Measurements from ENCODE around the gene KIFC3. TPM values are rescaled to one million over a fixed set of nuclear protein-coding genes. Genes with fewer than 3 reads are reported as not detected.
"Not testable (repeated sequence)": the region's sequence is repeated elsewhere in the genome, so short reads cannot be mapped to it uniquely, and the experiment has no call there.

Gene KIFC3
- total RNA-seq, 1 experiment from 2014 or later = 32.6 TPM

GRCh38 chr16:57720142-57720575, 82.1 kb downstream of the KIFC3 start:
- ATAC-seq (peak; percentile 93), DNase-seq (peak; percentile 54)
- Histone ChIP-seq H3K9me2 (replicated peaks; ENCODE audit: low read length) (no peaks in the 10 kb centered on the region), H3K9ac (ENCODE audit: low read length) (no peak overlapping the region), H3K27me3 (ENCODE audit: low read length) (no peaks in the 10 kb centered on the region), H3K4me3 (ENCODE audit: low read length) (no peak overlapping the region), H4K20me1 (ENCODE audit: low read length) (no peaks in the 10 kb centered on the region), H3K9me3 (ENCODE audit: low read length) (no peaks in the 10 kb centered on the region), H3K4me1 (ENCODE audit: insufficient read depth, low read length) (no peaks in the 10 kb centered on the region), H3K4me2 (ENCODE audit: low read length) (no peak overlapping the region), H3K27ac (ENCODE audit: low read length) (no peak overlapping the region), H3K36me3 (ENCODE audit: low read depth, low read length) (no peaks in the 10 kb centered on the region; the same call in 1 of the 2 replicates), H3F3A (ENCODE audit: low read length, unreplicated experiment) (no peaks in the 10 kb centered on the region), H2AFZ (ENCODE audit: low read length) (no peak overlapping the region), H3K79me2 (ENCODE audit: low read length) (no peaks in the 10 kb centered on the region)
- ChIA-PET CTCF (no interaction called here), POLR2A (ENCODE audit: unreplicated experiment) (no interaction called here)
- intact Hi-C loops (cut with micrococcal nuclease) = loop anchor here (1.0 to 5.0 kb wide), 2 partner anchors 128 to 144 kb away; no protein-coding TSS in a partner anchor
- BruUV-seq (replicated peaks) = no TSS peak
- TF ChIP-seq CTCF (conservative IDR thresholded peaks at IDR 0.05; ENCODE audit: low read depth, low read length) (peak; percentile 75), EZH2 (IDR thresholded peaks at IDR 0.05; ENCODE audit: low read length, unreplicated experiment) (no peak)

GRCh38 chr16:57714047-57714446, 88.2 kb downstream of the KIFC3 start:
- H3K9ac ChIP-seq (ENCODE audit: low read length) = no peak overlapping the region
- ChIA-PET CTCF (no interaction called here), POLR2A (ENCODE audit: unreplicated experiment) (no interaction called here)
- H3K4me3 ChIP-seq (ENCODE audit: low read length) = no peak overlapping the region
- BruUV-seq (replicated peaks) = no TSS peak
- no peak overlapping the region for H3K4me2 ChIP-seq (ENCODE audit: low read length)
- H3K27me3 ChIP-seq (ENCODE audit: low read length) = peaks cover 23% of the 10 kb centered on the region; the same call in 1 of the 2 replicates
- no peak for TF ChIP-seq EZH2phosphoT487 (IDR thresholded peaks at IDR 0.05; ENCODE audit: borderline replicate concordance, low read length)
- TF ChIP-seq EZH2 (IDR thresholded peaks at IDR 0.05; ENCODE audit: low read length, unreplicated experiment) = no peak
- TF ChIP-seq CTCF (conservative IDR thresholded peaks at IDR 0.05; ENCODE audit: low read depth, low read length) = no peak
- no peaks in the 10 kb centered on the region for H4K20me1 ChIP-seq (ENCODE audit: low read length)
- no peaks in the 10 kb centered on the region for H3K9me3 ChIP-seq (ENCODE audit: low read length)
- no peaks in the 10 kb centered on the region for H3F3A ChIP-seq (ENCODE audit: low read length, unreplicated experiment)
- no peaks in the 10 kb centered on the region for H3K9me2 ChIP-seq (replicated peaks; ENCODE audit: low read length)
- DNase-seq (no peak), ATAC-seq (no peak)
- no peaks in the 10 kb centered on the region for H3K79me2 ChIP-seq (ENCODE audit: low read length)
- intact Hi-C loops (cut with micrococcal nuclease) = no loop called here
- no peaks in the 10 kb centered on the region for H3K4me1 ChIP-seq (ENCODE audit: insufficient read depth, low read length)
- no peak overlapping the region for H2AFZ ChIP-seq (ENCODE audit: low read length)
- no peak overlapping the region for H3K27ac ChIP-seq (ENCODE audit: low read length)
- no peaks in the 10 kb centered on the region for H3K36me3 ChIP-seq (ENCODE audit: low read depth, low read length)

DNA sequence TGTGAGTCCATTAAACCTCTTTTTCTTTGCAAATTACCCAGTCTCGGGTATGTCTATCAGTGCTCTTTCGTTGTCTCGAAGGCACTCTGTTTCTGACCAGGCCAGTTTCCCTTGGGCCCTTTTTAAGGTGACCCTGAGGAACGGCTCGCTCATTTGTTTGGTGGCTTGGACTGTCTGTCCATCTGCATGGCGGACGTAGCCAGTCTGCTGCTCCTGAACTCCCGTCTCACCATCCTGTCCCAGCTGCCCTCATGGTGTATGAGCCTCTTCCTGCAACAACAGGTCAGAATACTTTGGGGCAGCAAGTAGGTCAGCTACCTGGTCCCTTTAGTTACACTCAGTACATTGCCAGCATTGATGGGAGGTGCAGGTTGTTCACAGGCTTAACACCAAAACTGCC, 88.7 kb downstream of the KIFC3 start:
- Histone ChIP-seq H3K27me3 (ENCODE audit: low read length) (peaks cover 23% of the 10 kb centered on the region; the same call in 1 of the 2 replicates), H3K27ac (ENCODE audit: low read length) (no peak overlapping the region), H2AFZ (ENCODE audit: low read length) (no peak overlapping the region), H3K9ac (ENCODE audit: low read length) (no peak overlapping the region), H3K4me3 (ENCODE audit: low read length) (no peak overlapping the region), H3K79me2 (ENCODE audit: low read length) (no peaks in the 10 kb centered on the region), H3K4me1 (ENCODE audit: insufficient read depth, low read length) (no peaks in the 10 kb centered on the region), H3K9me2 (replicated peaks; ENCODE audit: low read length) (no peaks in the 10 kb centered on the region), H3F3A (ENCODE audit: low read length, unreplicated experiment) (no peaks in the 10 kb centered on the region), H4K20me1 (ENCODE audit: low read length) (no peaks in the 10 kb centered on the region), H3K9me3 (ENCODE audit: low read length) (no peaks in the 10 kb centered on the region), H3K4me2 (ENCODE audit: low read length) (no peak overlapping the region), H3K36me3 (ENCODE audit: low read depth, low read length) (no peaks in the 10 kb centered on the region)
- DNase-seq (no peak), ATAC-seq (no peak)
- intact Hi-C loops (cut with micrococcal nuclease) = no loop called here
- TF ChIP-seq EZH2 (IDR thresholded peaks at IDR 0.05; ENCODE audit: low read length, unreplicated experiment) (no peak), EZH2phosphoT487 (IDR thresholded peaks at IDR 0.05; ENCODE audit: borderline replicate concordance, low read length) (no peak), CTCF (conservative IDR thresholded peaks at IDR 0.05; ENCODE audit: low read depth, low read length) (no peak)
- POLR2A ChIA-PET (ENCODE audit: unreplicated experiment) = no interaction called here
- CTCF ChIA-PET = no interaction called here
- no TSS peak for BruUV-seq (replicated peaks)

GRCh38 chr16:57712569-57712968, 89.7 kb downstream of the KIFC3 start:
- H2AFZ ChIP-seq (ENCODE audit: low read length); H3K4me2 ChIP-seq (ENCODE audit: low read length); H3K4me3 ChIP-seq (ENCODE audit: low read length); H3K9me2 ChIP-seq (replicated peaks; ENCODE audit: low read length); ATAC-seq; H3K9me3 ChIP-seq (ENCODE audit: low read length); POLR2A ChIA-PET (ENCODE audit: unreplicated experiment); H3K79me2 ChIP-seq (ENCODE audit: low read length); DNase-seq; BruUV-seq (replicated peaks); H3K9ac ChIP-seq (ENCODE audit: low read length); intact Hi-C loops (cut with micrococcal nuclease); H3K4me1 ChIP-seq (ENCODE audit: insufficient read depth, low read length); H4K20me1 ChIP-seq (ENCODE audit: low read length); H3K27ac ChIP-seq (ENCODE audit: low read length); H3K36me3 ChIP-seq (ENCODE audit: low read depth, low read length); CTCF ChIA-PET; H3F3A ChIP-seq (ENCODE audit: low read length, unreplicated experiment): not testable (repeated sequence)
- H3K27me3 ChIP-seq (ENCODE audit: low read length) = peaks cover 23% of the 10 kb centered on the region; the same call in 1 of the 2 replicates

All from PC-3 (cell line).